ENCODE measurements around the gene SPTY2D1. TPM values are rescaled to one million over a fixed set of nuclear protein-coding genes. Genes with fewer than 3 reads are reported as not detected.
"Not testable (repeated sequence)": the region's sequence is repeated elsewhere in the genome, so short reads cannot be mapped to it uniquely, and the experiment has no call there.

Gene SPTY2D1
- total RNA-seq, 1 experiment from 2014 or later, result 32.1 TPM

GRCh38 chr11:18668131-18668530 lies 34.0 kb upstream of the SPTY2D1 start:
- intact Hi-C loops (cut with micrococcal nuclease; ENCODE audit: unreplicated experiment), result loop anchor here (2.0 to 5.0 kb wide), 2 partner anchors 31 to 64 kb away; partner anchors contain the start of gene TMEM86A
- H3K9me3 Mint-ChIP-seq (ENCODE audit: low read depth, unreplicated experiment), result no peaks in the 10 kb centered on the region
- BruUV-seq (replicated peaks), result no TSS peak
- no peak for DNase-seq
- TF ChIP-seq CTCF (IDR thresholded peaks at IDR 0.05; ENCODE audit: unreplicated experiment), result no peak
- no peaks in the 10 kb centered on the region for H3K27me3 Mint-ChIP-seq (ENCODE audit: unreplicated experiment)
- H3K36me3 Mint-ChIP-seq (ENCODE audit: insufficient read depth, unreplicated experiment), result peaks cover 21% of the 10 kb centered on the region
- H3K4me3 Mint-ChIP-seq (ENCODE audit: low read depth, unreplicated experiment), result peak overlapping the region; percentile 32
- CTCF ChIA-PET, result no interaction called here
- H3K27ac Mint-ChIP-seq (ENCODE audit: unreplicated experiment), result peak overlapping the region; percentile 81
- H3K4me1 Mint-ChIP-seq (ENCODE audit: low read depth, unreplicated experiment), result peaks cover 51% of the 10 kb centered on the region

- peaks cover 39% of the 10 kb centered on the region for H3K4me1 Mint-ChIP-seq (ENCODE audit: low read depth, unreplicated experiment)
- intact Hi-C loops (cut with micrococcal nuclease; ENCODE audit: unreplicated experiment), result loop anchor here (5.0 kb wide), 1 partner anchor 67 kb away; no protein-coding TSS in a partner anchor
- H3K36me3 Mint-ChIP-seq (ENCODE audit: insufficient read depth, unreplicated experiment), result peaks cover 17% of the 10 kb centered on the region
- H3K9me3 Mint-ChIP-seq (ENCODE audit: low read depth, unreplicated experiment); H3K27ac Mint-ChIP-seq (ENCODE audit: unreplicated experiment); H3K4me3 Mint-ChIP-seq (ENCODE audit: low read depth, unreplicated experiment); BruUV-seq (replicated peaks); H3K27me3 Mint-ChIP-seq (ENCODE audit: unreplicated experiment); DNase-seq: not testable (repeated sequence)
- CTCF ChIA-PET, result interaction anchor here (0.6 kb wide), 2 partner anchors 14 kb away, joined by 3 read pairs; no protein-coding TSS in a partner anchor
These were observed 31.3 kb upstream of the SPTY2D1 start for GRCh38 chr11:18665353-18665872.

- no peak overlapping the region for H3K27ac Mint-ChIP-seq (ENCODE audit: unreplicated experiment)
- CTCF ChIA-PET, result no interaction called here
- no peak for TF ChIP-seq CTCF (IDR thresholded peaks at IDR 0.05; ENCODE audit: unreplicated experiment)
- peaks cover 3% of the 10 kb centered on the region for H3K9me3 Mint-ChIP-seq (ENCODE audit: low read depth, unreplicated experiment)
- no peaks in the 10 kb centered on the region for H3K36me3 Mint-ChIP-seq (ENCODE audit: insufficient read depth, unreplicated experiment)
- no peaks in the 10 kb centered on the region for H3K4me1 Mint-ChIP-seq (ENCODE audit: low read depth, unreplicated experiment)
- H3K27me3 Mint-ChIP-seq (ENCODE audit: unreplicated experiment), result peaks cover 12% of the 10 kb centered on the region
- intact Hi-C loops (cut with micrococcal nuclease; ENCODE audit: unreplicated experiment), result no loop called here
- no TSS peak for BruUV-seq (replicated peaks)
- no peak for DNase-seq
- H3K4me3 Mint-ChIP-seq (ENCODE audit: low read depth, unreplicated experiment), result no peak overlapping the region
These were observed 23.5 kb upstream of the SPTY2D1 start for GRCh38 chr11:18657673-18658072.

GRCh38 chr11:18650859-18651557 lies 16.9 kb upstream of the SPTY2D1 start:
- BruUV-seq (replicated peaks), result no TSS peak
- Mint-ChIP-seq H3K9me3 (ENCODE audit: low read depth, unreplicated experiment) (no peaks in the 10 kb centered on the region), H3K27ac (ENCODE audit: unreplicated experiment) (no peak overlapping the region), H3K4me1 (ENCODE audit: low read depth, unreplicated experiment) (no peaks in the 10 kb centered on the region), H3K36me3 (ENCODE audit: insufficient read depth, unreplicated experiment) (no peaks in the 10 kb centered on the region), H3K27me3 (ENCODE audit: unreplicated experiment) (no peaks in the 10 kb centered on the region), H3K4me3 (ENCODE audit: low read depth, unreplicated experiment) (no peak overlapping the region)
- peak; percentile 36 for DNase-seq
- CTCF ChIA-PET, result no interaction called here
- intact Hi-C loops (cut with micrococcal nuclease; ENCODE audit: unreplicated experiment), result loop anchor here (2.0 kb wide), 1 partner anchor 110 kb away; no protein-coding TSS in a partner anchor
- TF ChIP-seq CTCF (IDR thresholded peaks at IDR 0.05; ENCODE audit: unreplicated experiment), result peak; percentile 43

GRCh38 chr11:18650353-18650752 lies 16.2 kb upstream of the SPTY2D1 start:
- Mint-ChIP-seq H3K27ac (ENCODE audit: unreplicated experiment) (no peak overlapping the region), H3K4me1 (ENCODE audit: low read depth, unreplicated experiment) (no peaks in the 10 kb centered on the region), H3K27me3 (ENCODE audit: unreplicated experiment) (no peaks in the 10 kb centered on the region), H3K4me3 (ENCODE audit: low read depth, unreplicated experiment) (no peak overlapping the region), H3K9me3 (ENCODE audit: low read depth, unreplicated experiment) (no peaks in the 10 kb centered on the region), H3K36me3 (ENCODE audit: insufficient read depth, unreplicated experiment) (no peaks in the 10 kb centered on the region)
- no peak for DNase-seq
- no TSS peak for BruUV-seq (replicated peaks)
- CTCF ChIA-PET, result interaction anchor here (0.7 kb wide), 1 partner anchor 48 kb away, joined by 4 read pairs; the partner anchor contains the start of gene TMEM86A
- intact Hi-C loops (cut with micrococcal nuclease; ENCODE audit: unreplicated experiment), result loop anchor here (2.0 kb wide), 1 partner anchor 110 kb away; no protein-coding TSS in a partner anchor
- TF ChIP-seq CTCF (IDR thresholded peaks at IDR 0.05; ENCODE audit: unreplicated experiment), result no peak

- H3K9me3 Mint-ChIP-seq (ENCODE audit: low read depth, unreplicated experiment); CTCF ChIA-PET; BruUV-seq (replicated peaks); H3K4me1 Mint-ChIP-seq (ENCODE audit: low read depth, unreplicated experiment); intact Hi-C loops (cut with micrococcal nuclease; ENCODE audit: unreplicated experiment); H3K27ac Mint-ChIP-seq (ENCODE audit: unreplicated experiment); H3K4me3 Mint-ChIP-seq (ENCODE audit: low read depth, unreplicated experiment); H3K27me3 Mint-ChIP-seq (ENCODE audit: unreplicated experiment); DNase-seq; H3K36me3 Mint-ChIP-seq (ENCODE audit: insufficient read depth, unreplicated experiment): not testable (repeated sequence)
These were observed 8.9 kb upstream of the SPTY2D1 start for GRCh38 chr11:18643034-18643433.

All from Calu3 (cell line).